IMR-90 (cell line): ENCODE results near the gene PSMG3. TPM values are rescaled to one million over a fixed set of nuclear protein-coding genes. Genes with fewer than 3 reads are reported as not detected.

Experiments
- ATAC-seq: fragments of 200-7000 bp; cut with Tn5 transposase; 2 replicates; pipeline ENCODE4 v1.9.1; 2020; ENCODE audit warnings: low read depth, mild to moderate bottlenecking, moderate library complexity
- BruUV-seq: library from RNA; stranded (reverse); fragments of 400-500 nt; replicated peaks from 2 replicates; lab custom pipeline; 2021; lab: Mats Ljungman, UMichigan
- CTCF ChIA-PET: fragments of 300-600 bp; formaldehyde crosslinking; extraction: SDS; loops from one replicate; lab custom pipeline; 2021; ENCODE audit warnings: antibody characterized with exemption; lab: Yijun Ruan, JAX
- POLR2A ChIA-PET: fragments of 300-600 bp; sonication (Branson Sonifier 250); formaldehyde crosslinking; loops from one replicate; lab custom pipeline; 2022; ENCODE audit warnings: antibody characterized with exemption; ENCODE audit not compliant: unreplicated experiment; lab: Charles Lee
- DNase-seq: peaks from one replicate; pipeline ENCODE4 v3.0.0; 2013
- H2AFZ ChIP-seq: replicated peaks from 2 replicates; pipeline ENCODE3; 2013; ENCODE audit warnings: low read length, mild to moderate bottlenecking; ENCODE audit not compliant: poor library complexity
- H2AK5ac ChIP-seq: 2 replicates; pipeline ENCODE4 v1.6.1; 2013; ENCODE audit warnings: low read depth, low read length, inconsistent platforms
- H2AK9ac ChIP-seq: replicated peaks from 2 replicates; pipeline ENCODE3; 2013; ENCODE audit warnings: mild to moderate bottlenecking, low read depth, low read length, moderate library complexity; ENCODE audit not compliant: poor library complexity
- H2BK120ac ChIP-seq: 2 replicates; pipeline ENCODE4 v1.6.1; 2013; ENCODE audit warnings: low read depth, low read length, inconsistent platforms
- H2BK15ac ChIP-seq: 3 replicates; pipeline ENCODE4 v1.6.1; 2013; ENCODE audit warnings: low read depth, low read length, inconsistent platforms
- H2BK20ac ChIP-seq: 2 replicates; pipeline ENCODE4 v1.6.1; 2013; ENCODE audit warnings: low read depth, mild to moderate bottlenecking, inconsistent platforms, low read length, moderate library complexity
- H2BK5ac ChIP-seq: 2 replicates; pipeline ENCODE4 v1.6.1; 2013; ENCODE audit warnings: mild to moderate bottlenecking, low read depth, low read length, inconsistent platforms; ENCODE audit not compliant: poor library complexity, severe bottlenecking
- H3K14ac ChIP-seq: replicated peaks from 2 replicates; pipeline ENCODE4 v1.6.1; 2013; ENCODE audit warnings: low read depth, low read length, inconsistent platforms
- H3K18ac ChIP-seq: 2 replicates; pipeline ENCODE4 v1.6.1; 2013; ENCODE audit warnings: low read depth, low read length, control low read depth
- H3K23ac ChIP-seq: 2 replicates; pipeline ENCODE4 v1.6.1; 2013; ENCODE audit warnings: low read depth, low read length, inconsistent platforms
- H3K27ac ChIP-seq: 2 replicates; pipeline ENCODE4 v1.5.1; 2013; ENCODE audit warnings: mild to moderate bottlenecking, control low read depth, low read length; ENCODE audit not compliant: insufficient read depth
- H3K27me3 ChIP-seq: 2 replicates; pipeline ENCODE4 v1.6.1; 2013; ENCODE audit warnings: low read length; ENCODE audit not compliant: control insufficient read depth, insufficient read depth
- H3K36me3 ChIP-seq: 2 replicates; pipeline ENCODE4 v1.6.1; 2013; ENCODE audit warnings: low read length, mixed read lengths; ENCODE audit not compliant: control insufficient read depth, insufficient read depth
- H3K4ac ChIP-seq: 2 replicates; pipeline ENCODE4 v1.6.1; 2013; ENCODE audit warnings: low read depth, low read length, inconsistent platforms
- H3K4me1 ChIP-seq: 2 replicates; pipeline ENCODE4 v1.6.1; 2013; ENCODE audit warnings: low read length, mixed read lengths; ENCODE audit not compliant: control insufficient read depth, insufficient read depth
- H3K4me2 ChIP-seq: 2 replicates; pipeline ENCODE4 v1.6.1; 2013; ENCODE audit warnings: low read depth, mild to moderate bottlenecking, control low read depth, low read length, moderate library complexity
- H3K4me3 ChIP-seq: 2 replicates; pipeline ENCODE4 v1.5.1; 2013; ENCODE audit warnings: low read depth, mild to moderate bottlenecking, control low read depth, low read length, moderate library complexity; ENCODE audit not compliant: insufficient read depth
- H3K56ac ChIP-seq: 2 replicates; pipeline ENCODE4 v1.6.1; 2013; ENCODE audit warnings: low read length, inconsistent platforms; ENCODE audit not compliant: insufficient read depth; ENCODE audit errors: extremely low read depth
- H3K79me1 ChIP-seq, 2 experiments: 2 replicates each; pipeline ENCODE4 v1.6.1; 2013; ENCODE audit warnings: low read length in 2 of 2, inconsistent platforms in 1 of 2, low read depth in 1 of 2
- H3K9ac ChIP-seq: 2 replicates; pipeline ENCODE4 v1.6.1; 2013; ENCODE audit warnings: low read depth, low read length, control low read depth
- H3K9me1 ChIP-seq: 2 replicates; pipeline ENCODE4 v1.6.1; 2013; ENCODE audit warnings: low read length, inconsistent platforms; ENCODE audit not compliant: insufficient read depth
- H3K9me3 ChIP-seq: 2 replicates; pipeline ENCODE4 v1.6.1; 2013; ENCODE audit warnings: low read length; ENCODE audit not compliant: control insufficient read depth, insufficient read depth
- H4K20me1 ChIP-seq: 2 replicates; pipeline ENCODE4 v1.6.1; 2013; ENCODE audit warnings: low read length, inconsistent platforms; ENCODE audit not compliant: insufficient read depth
- H4K5ac ChIP-seq: 2 replicates; pipeline ENCODE4 v1.6.1; 2013; ENCODE audit warnings: mild to moderate bottlenecking, low read depth, low read length, control low read depth
- H4K8ac ChIP-seq, 2 experiments: 2 replicates each; pipeline ENCODE4 v1.6.1; 2013; ENCODE audit warnings: low read depth in 2 of 2, low read length in 2 of 2, control low read depth in 1 of 2, inconsistent platforms in 1 of 2
- H4K91ac ChIP-seq: 2 replicates; pipeline ENCODE4 v1.6.1; 2013; ENCODE audit warnings: low read depth, low read length, inconsistent platforms; ENCODE audit not compliant: insufficient read depth
- BHLHE40 ChIP-seq: fragments of 150-350 bp; IDR thresholded peaks from 2 replicates; pipeline ENCODE4 v1.6.1; 2016; ENCODE audit warnings: mild to moderate bottlenecking, low read depth, low read length
- CHD1 ChIP-seq: IDR thresholded peaks from 2 replicates; pipeline ENCODE4 v1.6.1; 2012; ENCODE audit warnings: low read depth, low read length, improper control_type of control experiment
- WGBS, 2 experiments: methylation state at CpG; one replicate each; pipeline versions ENCODE4 v1.1.5 to v1.1.7; 2013; ENCODE audit warnings: missing lambda C conversion rate in 2 of 2; ENCODE audit not compliant: insufficient read length in 1 of 2; ENCODE audit errors: extremely low coverage in 2 of 2; 5-methylcytosine and 5-hydroxymethylcytosine counted together
- dilution Hi-C: fragments of 300-500 bp; cut with HindIII; formaldehyde crosslinking; loops from one replicate; pipeline ENCODE4 v1.14.3; 2018; ENCODE audit warnings: low sequenced_read_pairs; ENCODE audit not compliant: unreplicated experiment
- in situ Hi-C: fragments of 300-500 bp; cut with MboI; formaldehyde crosslinking; loops from 3 replicates; pipeline ENCODE4 v1.14.3; 2019; ENCODE audit warnings: low sequenced_read_pairs, inconsistent platforms, mixed read lengths
- intact Hi-C: fragments of 100-400 bp; cut with micrococcal nuclease; formaldehyde crosslinking; loops from 2 replicates; pipeline ENCODE4 v1.10.0; 2022
- polyA plus RNA-seq, 3 experiments: library from polyadenylated mRNA; depleted of rRNA; stranded (reverse); fragments of >200 nt; gene quantifications; 2 replicates each; pipeline ENCODE4 v1.2.3, GENCODE V29; 2012; ENCODE audit warnings: low replicate concordance in 1 of 3
- total RNA-seq: library from RNA; depleted of rRNA; stranded (reverse); fragments of >200 nt; gene quantifications from 2 replicates; pipeline ENCODE4 v1.2.3, GENCODE V29; 2012
- TF ChIP-seq, protein P1 (sequence below): conservative IDR thresholded peaks from 2 replicates; pipeline ENCODE4 v1.5.1; 2012; ENCODE audit warnings: mild to moderate bottlenecking, low read depth, low read length, improper control_type of control experiment

Gene PSMG3
- total and polyA plus RNA-seq, 2 of the 4 experiments (the other 2 are of a cell fraction): 37.3 to 54.1 TPM

DNA sequence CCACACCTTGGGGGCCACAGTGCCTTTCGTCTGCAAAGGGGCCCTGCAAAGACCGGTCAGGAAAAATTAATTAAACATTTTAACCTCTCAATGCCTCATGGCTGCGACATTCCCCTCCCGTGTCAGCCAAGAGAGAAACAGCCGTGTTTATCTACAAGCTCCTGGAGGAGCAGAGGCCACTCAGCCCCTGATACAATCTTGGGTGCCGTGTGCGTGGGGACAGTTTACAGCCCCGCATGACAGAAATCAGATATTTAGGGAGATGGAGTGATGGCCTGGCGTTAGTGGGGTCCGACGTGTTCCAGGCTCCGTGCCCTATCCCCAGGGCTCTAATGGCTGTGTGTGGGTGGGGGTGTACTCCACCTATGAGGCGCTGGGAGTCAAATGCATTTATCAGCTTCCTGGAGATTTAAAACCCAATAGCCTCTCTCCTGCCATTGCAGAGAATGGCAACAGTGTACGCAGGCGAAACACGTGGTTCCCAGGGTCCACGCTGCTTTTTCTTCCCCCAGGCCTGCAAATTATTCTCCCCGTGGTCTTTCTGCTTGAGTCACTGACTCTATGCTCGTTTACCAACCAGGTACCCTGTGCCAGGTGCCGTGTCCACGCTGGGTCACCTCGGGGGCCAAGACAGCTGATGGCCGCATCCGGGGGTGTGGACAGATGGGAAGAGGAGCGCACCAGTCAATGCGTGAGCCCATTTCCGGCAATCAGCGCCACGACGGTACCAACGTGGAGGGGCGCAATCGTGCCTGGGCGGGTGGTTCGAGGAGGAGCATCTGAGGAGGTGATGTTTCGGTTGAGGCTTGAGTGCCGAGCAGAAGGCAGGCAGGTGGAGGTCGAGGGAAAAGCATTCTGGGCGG lies 26.6 kb upstream of the PSMG3 start (continued):
- TF ChIP-seq, protein P1, sequence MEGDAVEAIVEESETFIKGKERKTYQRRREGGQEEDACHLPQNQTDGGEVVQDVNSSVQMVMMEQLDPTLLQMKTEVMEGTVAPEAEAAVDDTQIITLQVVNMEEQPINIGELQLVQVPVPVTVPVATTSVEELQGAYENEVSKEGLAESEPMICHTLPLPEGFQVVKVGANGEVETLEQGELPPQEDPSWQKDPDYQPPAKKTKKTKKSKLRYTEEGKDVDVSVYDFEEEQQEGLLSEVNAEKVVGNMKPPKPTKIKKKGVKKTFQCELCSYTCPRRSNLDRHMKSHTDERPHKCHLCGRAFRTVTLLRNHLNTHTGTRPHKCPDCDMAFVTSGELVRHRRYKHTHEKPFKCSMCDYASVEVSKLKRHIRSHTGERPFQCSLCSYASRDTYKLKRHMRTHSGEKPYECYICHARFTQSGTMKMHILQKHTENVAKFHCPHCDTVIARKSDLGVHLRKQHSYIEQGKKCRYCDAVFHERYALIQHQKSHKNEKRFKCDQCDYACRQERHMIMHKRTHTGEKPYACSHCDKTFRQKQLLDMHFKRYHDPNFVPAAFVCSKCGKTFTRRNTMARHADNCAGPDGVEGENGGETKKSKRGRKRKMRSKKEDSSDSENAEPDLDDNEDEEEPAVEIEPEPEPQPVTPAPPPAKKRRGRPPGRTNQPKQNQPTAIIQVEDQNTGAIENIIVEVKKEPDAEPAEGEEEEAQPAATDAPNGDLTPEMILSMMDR: no peak

DNA sequence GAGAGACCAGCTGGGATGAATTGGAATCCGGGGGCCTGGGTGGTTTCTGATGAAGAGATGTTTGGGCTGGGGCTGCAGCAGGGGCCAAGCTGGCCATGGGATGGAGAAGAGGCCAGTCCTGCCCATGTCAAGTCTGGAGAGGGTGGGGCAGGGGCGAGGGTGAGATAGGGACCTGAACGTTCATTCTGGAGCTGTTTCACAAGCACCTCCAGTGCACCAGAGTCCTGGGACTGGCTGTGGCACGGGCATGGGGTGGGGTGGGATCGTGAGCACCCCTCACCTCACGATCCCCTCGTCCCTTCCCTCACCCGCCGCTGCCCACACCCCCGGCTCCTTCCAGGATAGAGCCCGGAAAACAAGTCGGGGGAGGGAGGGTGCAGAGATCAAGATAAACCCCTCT lies 25.8 kb upstream of the PSMG3 start:
- H2AK5ac ChIP-seq: no peak overlapping the region
- H3K56ac ChIP-seq: no peak overlapping the region
- no peak overlapping the region for H3K4ac ChIP-seq
- no peak overlapping the region for H4K8ac ChIP-seq
- H2BK15ac ChIP-seq: no peak overlapping the region
- dilution Hi-C loops (no loop called here), in situ Hi-C loops (no loop called here), intact Hi-C loops (no loop called here)
- H3K9me1 ChIP-seq: no peaks in the 10 kb centered on the region
- H4K5ac ChIP-seq: no peak overlapping the region
- no peak overlapping the region for H2BK120ac ChIP-seq
- BruUV-seq: no TSS peak
- H3K14ac ChIP-seq: no peak overlapping the region
- H3K27me3 ChIP-seq: peaks cover 66% of the 10 kb centered on the region
- ChIA-PET CTCF (no interaction called here), POLR2A (no interaction called here)
- H3K27ac ChIP-seq: no peak overlapping the region
- H2AFZ ChIP-seq: no peak overlapping the region
- no peak overlapping the region for H2AK9ac ChIP-seq
- H4K20me1 ChIP-seq: no peaks in the 10 kb centered on the region
- no peak for DNase-seq
- H3K4me2 ChIP-seq: no peak overlapping the region
- H3K9me3 ChIP-seq: no peaks in the 10 kb centered on the region
- H3K79me1 ChIP-seq: no peaks in the 10 kb centered on the region
- H4K91ac ChIP-seq: no peak overlapping the region
- TF ChIP-seq CHD1 (no peak), BHLHE40 (no peak)
- H3K23ac ChIP-seq: no peak overlapping the region
- no peak overlapping the region for H2BK5ac ChIP-seq
- no peak for ATAC-seq
- no peaks in the 10 kb centered on the region for H3K4me1 ChIP-seq
- H3K4me3 ChIP-seq: no peak overlapping the region
- no peaks in the 10 kb centered on the region for H3K36me3 ChIP-seq
- H2BK20ac ChIP-seq: no peak overlapping the region
- no peak overlapping the region for H3K9ac ChIP-seq
- H3K18ac ChIP-seq: no peak overlapping the region
- 25% methylated on average over 1 of the region's 12 CpGs; no CpG with 5 or more reads in 1 of the 2 experiments for WGBS, 2 experiments
